Large intestine (tissue), 3 donors: ENCODE measurements around the gene SEMA5A. TPM values are rescaled to one million over a fixed set of nuclear protein-coding genes. Genes with fewer than 3 reads are reported as not detected.
A peak's percentile ranks its signal among the peaks of the same experiment; 100 is the strongest.

Experiments used
- DNase-seq, 2 donors: peaks; one replicate each; pipeline versions ENCODE4 v3.0.0 to v3.0.0-alpha.2; 2013
- H3K27ac ChIP-seq: one replicate; pipeline ENCODE4 v1.5.1; 2013; ENCODE audit warnings: low read length
- H3K27me3 ChIP-seq: 2 replicates; pipeline ENCODE4 v1.6.1; 2013; ENCODE audit warnings: low read length; ENCODE audit not compliant: control insufficient read depth, insufficient read depth
- H3K36me3 ChIP-seq: 2 replicates; pipeline ENCODE4 v1.6.1; 2013; ENCODE audit warnings: low read length; ENCODE audit not compliant: control insufficient read depth, insufficient read depth
- H3K4me1 ChIP-seq: one replicate; pipeline ENCODE4 v1.6.1; 2013; ENCODE audit warnings: low read length; ENCODE audit not compliant: control insufficient read depth, insufficient read depth
- H3K4me3 ChIP-seq: one replicate; pipeline ENCODE4 v1.5.1; 2013; ENCODE audit warnings: low read length
- H3K9me3 ChIP-seq: one replicate; pipeline ENCODE4 v1.6.1; 2013; ENCODE audit warnings: mild to moderate bottlenecking, low read depth, low read length, moderate library complexity; ENCODE audit not compliant: control insufficient read depth
- WGBS: methylation state at CpG from one replicate; pipeline ENCODE4 v1.1.5; 2013; ENCODE audit warnings: low lambda C conversion rate; ENCODE audit not compliant: insufficient coverage; 5-methylcytosine and 5-hydroxymethylcytosine counted together
- polyA plus RNA-seq: library from polyadenylated mRNA; unstranded; fragments of 120-200 nt; gene quantifications from one replicate; pipeline ENCODE4 v1.2.1, GENCODE V29; 2013

Gene SEMA5A
- polyA plus RNA-seq, 1 donor: 11.9 TPM

GRCh38 chr5:9294793-9295465, 250.9 kb downstream of the SEMA5A start:
- Histone ChIP-seq H3K4me1 (no peaks in the 10 kb centered on the region), H3K4me3 (no peak overlapping the region), H3K27me3 (no peaks in the 10 kb centered on the region), H3K36me3 (peaks cover 2% of the 10 kb centered on the region), H3K9me3 (no peaks in the 10 kb centered on the region), H3K27ac (no peak overlapping the region)
- DNase-seq: no peak
- no CpG with 5 or more reads among the region's 3 CpGs for WGBS

- no peak overlapping the region for H3K27ac ChIP-seq
- DNase-seq: no peak
- H3K27me3 ChIP-seq: no peaks in the 10 kb centered on the region
- H3K4me1 ChIP-seq: no peaks in the 10 kb centered on the region
- H3K4me3 ChIP-seq: no peak overlapping the region
- WGBS: 83% methylated on average over 1 of the region's 7 CpGs
- H3K36me3 ChIP-seq: no peaks in the 10 kb centered on the region
- no peaks in the 10 kb centered on the region for H3K9me3 ChIP-seq
Observed at GRCh38 chr5:9288234-9288633, 257.6 kb downstream of the SEMA5A start.

GRCh38 chr5:9284781-9285307, 261.0 kb downstream of the SEMA5A start:
- WGBS: 80% methylated on average over 1 of the region's 3 CpGs

GRCh38 chr5:9284272-9284671, 261.6 kb downstream of the SEMA5A start:
- H3K4me1 ChIP-seq: no peaks in the 10 kb centered on the region
- no peaks in the 10 kb centered on the region for H3K36me3 ChIP-seq
- H3K27ac ChIP-seq: no peak overlapping the region
- whole genome bisulfite sequencing: no CpG with 5 or more reads among the region's 1 CpG
- no peak overlapping the region for H3K4me3 ChIP-seq
- no peaks in the 10 kb centered on the region for H3K9me3 ChIP-seq
- DNase-seq: no peak
- no peaks in the 10 kb centered on the region for H3K27me3 ChIP-seq

More at GRCh38 chr5:9284781-9285307, 261.0 kb downstream of the SEMA5A start:
- H3K27me3 ChIP-seq: no peaks in the 10 kb centered on the region
- H3K4me3 ChIP-seq: no peak overlapping the region
- H3K9me3 ChIP-seq: no peaks in the 10 kb centered on the region
- no peaks in the 10 kb centered on the region for H3K4me1 ChIP-seq
- peak in 1 of 2 donors; percentile 6 for DNase-seq
- H3K36me3 ChIP-seq: no peaks in the 10 kb centered on the region
- no peak overlapping the region for H3K27ac ChIP-seq

GRCh38 chr5:9283473-9283872, 262.4 kb downstream of the SEMA5A start:
- Histone ChIP-seq H3K9me3 (peaks cover 3% of the 10 kb centered on the region), H3K27me3 (no peaks in the 10 kb centered on the region), H3K4me3 (no peak overlapping the region), H3K27ac (no peak overlapping the region), H3K4me1 (no peaks in the 10 kb centered on the region), H3K36me3 (no peaks in the 10 kb centered on the region)
- DNase-seq: no peak
- WGBS: 100% methylated on average over 1 of the region's 1 CpG

- Histone ChIP-seq H3K9me3 (peaks cover 4% of the 10 kb centered on the region), H3K27ac (no peak overlapping the region)
Observed at GRCh38 chr5:9283021-9283420, 262.9 kb downstream of the SEMA5A start.

GRCh38 chr5:9282211-9282610, 263.7 kb downstream of the SEMA5A start:
- no peaks in the 10 kb centered on the region for H3K4me1 ChIP-seq
- WGBS: no CpG with 5 or more reads among the region's 3 CpGs
- H3K9me3 ChIP-seq: peaks cover 4% of the 10 kb centered on the region
- no peak for DNase-seq
- no peaks in the 10 kb centered on the region for H3K36me3 ChIP-seq
- H3K27ac ChIP-seq: no peak overlapping the region
- no peaks in the 10 kb centered on the region for H3K27me3 ChIP-seq
- no peak overlapping the region for H3K4me3 ChIP-seq

More at GRCh38 chr5:9283021-9283420, 262.9 kb downstream of the SEMA5A start:
- H3K4me1 ChIP-seq: no peaks in the 10 kb centered on the region
- WGBS: 83% methylated on average over 1 of the region's 3 CpGs
- DNase-seq: no peak
- no peak overlapping the region for H3K4me3 ChIP-seq
- H3K27me3 ChIP-seq: no peaks in the 10 kb centered on the region
- no peaks in the 10 kb centered on the region for H3K36me3 ChIP-seq

GRCh38 chr5:9279774-9280173, 266.1 kb downstream of the SEMA5A start:
- H3K27me3 ChIP-seq: no peaks in the 10 kb centered on the region
- H3K4me3 ChIP-seq: no peak overlapping the region
- DNase-seq: no peak
- no CpG with 5 or more reads among the region's 1 CpG for WGBS
- no peak overlapping the region for H3K27ac ChIP-seq
- H3K4me1 ChIP-seq: no peaks in the 10 kb centered on the region
- peaks cover 4% of the 10 kb centered on the region for H3K9me3 ChIP-seq
- no peaks in the 10 kb centered on the region for H3K36me3 ChIP-seq

- no peak overlapping the region for H3K4me3 ChIP-seq
- H3K27me3 ChIP-seq: no peaks in the 10 kb centered on the region
- no CpG with 5 or more reads among the region's 3 CpGs for WGBS
- no peak overlapping the region for H3K27ac ChIP-seq
- H3K9me3 ChIP-seq: peaks cover 4% of the 10 kb centered on the region
- no peaks in the 10 kb centered on the region for H3K36me3 ChIP-seq
- H3K4me1 ChIP-seq: no peaks in the 10 kb centered on the region
- DNase-seq: no peak
Observed at GRCh38 chr5:9278921-9279603, 266.8 kb downstream of the SEMA5A start.

GRCh38 chr5:9269014-9269413, 276.9 kb downstream of the SEMA5A start:
- Histone ChIP-seq H3K27ac (no peak overlapping the region), H3K9me3 (no peaks in the 10 kb centered on the region), H3K4me1 (no peaks in the 10 kb centered on the region), H3K27me3 (no peaks in the 10 kb centered on the region), H3K36me3 (no peaks in the 10 kb centered on the region), H3K4me3 (no peak overlapping the region)
- WGBS: no CpG with 5 or more reads among the region's 4 CpGs
- no peak for DNase-seq
